Stimulated activated CD4-positive, alpha-beta T cell treated with anti-CD3 and anti-CD28 coated beads, TNF-alpha, amount 100 ng/mL, for 24 hours (primary cell): ENCODE measurements around the gene GSG1L2.
"Not testable (repeated sequence)": the region's sequence is repeated elsewhere in the genome, so short reads cannot be mapped to it uniquely, and the experiment has no call there.

ENCODE experiments used
- DNase-seq, 3 experiments: peaks; one replicate each; pipeline ENCODE4 v3.0.0-alpha.2; 2020; ENCODE audit warnings: low read depth in 3 of 3

Gene GSG1L2

DNA sequence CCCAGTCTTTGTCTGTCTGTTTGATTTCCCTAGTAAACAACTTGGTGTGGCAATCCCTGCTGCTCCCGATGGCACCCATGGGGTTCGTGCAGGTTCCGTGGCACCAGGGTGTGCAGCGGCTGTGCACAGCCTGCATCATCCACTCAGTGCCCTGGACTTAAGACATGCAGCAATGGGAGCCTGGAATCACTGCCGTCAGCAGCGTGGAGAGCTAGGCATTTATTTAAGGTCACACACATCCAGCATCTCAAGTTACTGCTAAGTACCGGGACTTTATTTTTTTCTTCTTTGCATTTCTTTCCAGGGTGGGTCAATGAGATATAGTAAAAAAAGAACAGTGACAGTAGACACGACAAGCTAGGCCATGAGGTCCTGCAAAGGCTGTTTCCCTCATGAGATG, 33.3 kb downstream of the GSG1L2 start:
- DNase-seq: no peak

DNA sequence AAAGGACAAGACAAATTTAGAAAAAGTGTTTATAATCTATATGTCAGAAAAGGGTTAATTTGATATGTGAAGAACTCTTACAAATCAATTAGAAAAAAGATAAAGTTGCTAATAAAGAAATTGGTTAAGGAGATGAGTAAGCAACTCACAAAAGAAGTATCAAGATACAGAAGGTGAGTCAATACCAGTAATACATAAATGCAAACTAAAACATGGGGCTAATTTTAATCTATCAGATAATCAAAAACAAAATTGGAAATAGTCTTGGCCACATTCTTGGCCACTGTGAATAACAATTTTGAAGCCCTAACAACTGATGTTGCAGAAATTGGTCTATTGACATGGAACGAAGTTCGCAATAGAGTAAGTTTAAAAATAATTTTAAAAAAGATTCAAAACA, 37.3 kb downstream of the GSG1L2 start:
- no peak for DNase-seq

DNA sequence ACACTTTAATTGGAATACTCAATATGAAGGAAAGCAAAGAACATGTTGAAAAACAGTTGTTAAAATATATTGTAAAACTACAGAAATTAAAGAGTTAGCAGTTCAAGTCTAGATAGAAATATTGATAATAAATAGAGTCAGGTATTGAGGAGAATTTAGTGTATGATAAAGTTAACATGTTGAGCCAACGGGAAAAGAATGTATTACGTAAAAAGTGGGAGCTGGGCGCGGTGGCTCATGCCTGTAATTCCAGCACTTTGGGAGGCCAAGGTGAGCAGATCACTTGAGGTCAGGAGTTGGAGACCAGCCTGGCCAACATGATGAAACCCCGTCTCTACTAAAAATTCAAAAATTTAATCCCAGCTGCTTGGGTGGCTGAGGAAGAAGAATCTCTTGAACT, 38.4 kb downstream of the GSG1L2 start:
- not testable (repeated sequence) for DNase-seq

DNA sequence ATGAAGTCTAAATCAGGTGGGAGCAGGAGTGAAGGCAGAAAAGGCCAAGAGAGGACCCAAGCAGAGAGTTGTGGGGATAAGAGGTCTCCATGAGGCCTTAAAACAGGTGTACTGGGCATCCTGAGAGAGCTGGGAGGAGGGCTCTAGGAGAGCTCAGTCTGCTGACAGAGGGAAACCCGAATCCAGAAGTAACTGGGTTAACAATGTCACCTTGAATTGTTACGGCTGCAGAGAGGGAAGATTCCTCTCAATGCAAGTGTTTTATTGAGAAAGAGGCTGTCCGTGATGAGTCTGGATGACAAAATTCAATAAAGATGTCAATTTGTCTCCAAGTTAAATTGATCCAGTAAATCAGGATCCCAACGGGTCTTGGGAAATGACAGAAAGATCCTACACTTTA, 38.8 kb downstream of the GSG1L2 start:
- no peak for DNase-seq

DNA sequence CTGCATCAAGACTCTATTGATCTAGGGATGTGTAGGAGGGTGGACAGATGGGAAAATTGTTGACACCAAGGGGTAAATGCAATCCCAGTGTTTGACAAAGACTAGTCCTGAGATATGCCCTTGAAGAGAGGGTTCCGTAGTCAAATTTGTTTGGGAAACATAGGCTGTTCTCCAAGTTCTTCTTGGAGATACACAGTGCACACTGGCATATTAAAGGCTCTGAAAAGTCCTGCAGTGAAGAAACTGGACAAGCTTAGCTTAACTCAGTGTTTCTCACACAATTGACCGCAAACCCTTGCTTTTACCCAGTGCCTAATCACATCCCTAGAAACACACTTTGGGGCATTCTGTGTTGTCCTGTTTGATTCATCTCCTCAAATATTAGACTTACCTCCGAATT, 41.3 kb downstream of the GSG1L2 start:
- DNase-seq: no peak

DNA sequence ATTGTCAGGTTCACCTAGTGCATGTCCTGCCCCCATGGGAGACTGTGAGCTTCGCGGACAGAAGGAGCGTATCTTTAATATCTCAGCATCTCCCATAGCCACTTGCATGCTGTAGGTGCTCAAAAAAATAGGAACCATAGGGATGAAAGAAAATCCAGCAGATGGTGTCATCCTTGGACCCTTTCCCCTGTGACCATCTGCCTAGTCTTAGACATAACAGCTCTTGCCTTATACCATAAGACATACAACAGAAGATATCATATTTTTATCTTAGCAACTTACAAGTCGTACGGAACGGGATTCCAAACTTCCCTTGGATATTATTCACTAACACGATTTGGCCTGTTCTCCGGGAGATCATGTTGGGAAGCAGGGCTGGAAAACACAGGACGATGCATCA, 45.0 kb downstream of the GSG1L2 start:
- DNase-seq: no peak

DNA sequence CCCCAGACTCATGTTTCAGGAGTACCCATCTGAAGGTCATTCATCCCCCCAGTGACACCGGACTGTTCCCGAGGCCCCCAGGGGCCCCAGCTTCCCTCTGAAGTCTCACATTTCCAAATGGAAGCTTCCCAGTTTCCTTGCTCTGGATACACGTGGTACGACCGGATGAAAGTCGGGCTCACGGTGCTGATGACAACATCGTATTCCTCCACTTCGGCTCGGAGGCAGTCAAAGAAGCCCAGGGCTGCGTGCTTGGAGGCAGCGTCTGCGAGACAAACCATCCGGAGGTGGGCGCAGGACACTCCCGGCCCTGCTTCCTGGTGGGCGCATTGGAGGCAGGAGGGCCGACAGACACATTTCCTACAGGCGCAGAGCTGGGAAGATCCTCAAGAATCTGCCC, 49.2 kb downstream of the GSG1L2 start:
- DNase-seq: no peak

DNA sequence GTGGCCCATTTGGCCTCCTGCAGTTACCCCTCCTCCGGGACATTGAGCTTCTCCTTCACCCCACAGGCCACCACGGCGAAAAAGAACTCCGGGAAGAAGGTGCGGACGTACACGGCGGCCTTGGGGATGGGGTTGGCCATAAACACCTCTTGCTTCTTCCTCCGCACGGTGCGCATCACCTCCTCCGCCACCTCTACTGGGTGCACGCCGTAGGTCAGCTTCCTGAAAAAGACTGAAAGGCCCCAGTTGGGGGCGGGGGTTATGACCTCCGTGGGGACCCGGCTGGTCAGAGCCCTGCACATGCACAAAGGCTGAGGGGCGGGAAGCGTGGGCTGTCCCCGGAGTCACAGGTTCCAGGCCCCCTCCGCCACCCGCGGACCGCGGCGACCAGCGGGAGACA, 50.4 kb downstream of the GSG1L2 start:
- no peak for DNase-seq

DNA sequence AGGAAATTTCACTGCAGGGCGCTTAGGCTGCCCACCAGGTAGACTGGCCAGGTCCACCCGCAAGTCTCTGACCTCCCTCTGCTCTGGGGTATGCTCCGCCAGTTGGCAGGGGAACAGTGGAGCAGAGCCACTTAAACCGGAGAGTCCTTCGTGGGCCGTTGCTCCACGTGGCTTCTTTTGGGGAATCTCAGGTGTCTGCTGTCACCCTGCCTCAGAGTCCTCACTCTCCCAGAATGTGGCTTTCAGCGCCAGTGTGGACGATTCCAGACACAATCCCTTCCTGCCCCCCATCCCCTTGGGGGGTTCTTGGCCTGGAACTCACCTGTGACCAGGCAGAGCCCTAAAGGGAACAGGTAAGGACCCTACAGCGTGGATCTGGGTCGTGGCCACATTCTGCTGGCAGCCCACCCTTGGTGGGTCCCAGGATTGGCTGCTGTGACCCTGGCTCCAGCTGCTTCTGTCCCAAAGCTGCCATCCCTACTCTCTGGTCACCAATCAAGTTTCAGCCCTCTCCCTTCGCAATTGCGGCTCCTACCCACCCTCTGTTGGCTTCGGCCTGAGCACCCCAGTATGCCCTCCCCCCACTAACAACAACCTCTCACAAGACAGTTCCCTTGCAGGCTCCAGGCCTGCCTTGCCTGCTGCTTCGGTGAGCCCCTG, 52.7 kb downstream of the GSG1L2 start:
- DNase-seq: no peak

DNA sequence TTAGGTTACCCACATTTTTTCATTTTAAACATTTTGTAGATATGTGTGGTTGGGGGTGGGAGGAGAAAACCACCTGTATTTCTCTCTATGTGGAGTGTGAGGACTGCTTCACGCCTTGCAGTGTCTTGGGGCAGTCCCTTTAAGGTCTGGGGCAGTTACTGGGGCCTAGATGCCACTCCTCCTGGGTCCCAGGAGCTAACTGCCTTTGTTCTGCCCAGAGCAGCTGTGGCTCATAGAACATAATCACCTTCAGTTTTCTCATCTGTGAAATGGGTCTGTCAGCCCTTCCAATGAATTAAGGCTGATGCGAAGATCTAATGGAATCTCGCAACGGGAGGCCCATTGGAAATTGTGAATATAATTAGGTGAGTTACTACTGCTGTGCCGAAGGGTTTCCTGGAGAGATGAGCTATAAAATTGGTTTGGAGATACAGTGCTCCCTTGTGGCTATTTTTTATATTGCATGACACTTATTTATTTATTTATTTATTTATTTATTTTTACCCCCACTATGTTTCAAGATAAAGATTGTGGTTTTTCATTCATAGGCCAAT, 53.4 kb downstream of the GSG1L2 start:
- DNase-seq: no peak

DNA sequence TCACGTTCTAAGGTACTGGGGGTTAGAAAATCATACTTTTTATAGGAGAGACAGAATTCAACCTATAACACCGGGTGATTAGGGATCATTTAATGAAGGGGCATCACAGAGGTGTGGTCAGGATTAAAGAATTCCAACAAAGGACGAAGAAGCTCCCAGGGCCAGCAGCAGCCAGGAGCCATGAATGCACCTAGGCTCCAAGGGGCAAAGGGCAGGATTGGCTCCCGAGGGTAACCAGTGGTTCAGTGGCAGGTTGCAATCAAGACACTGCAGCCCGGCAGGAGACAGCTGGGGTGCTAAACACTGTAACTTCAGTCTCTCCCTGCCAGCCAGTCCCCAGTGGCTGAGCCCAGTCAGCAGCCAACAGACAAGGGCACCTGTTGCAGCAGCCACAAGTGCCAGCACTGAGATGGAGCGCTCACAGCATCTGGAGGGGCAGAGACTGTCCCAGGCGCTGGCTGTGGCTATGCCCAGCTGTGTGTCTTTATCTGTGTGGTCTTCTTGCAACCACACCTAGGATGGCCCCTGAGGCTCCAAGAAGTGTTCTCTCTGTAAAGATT, 54.4 kb downstream of the GSG1L2 start:
- DNase-seq: no peak

DNA sequence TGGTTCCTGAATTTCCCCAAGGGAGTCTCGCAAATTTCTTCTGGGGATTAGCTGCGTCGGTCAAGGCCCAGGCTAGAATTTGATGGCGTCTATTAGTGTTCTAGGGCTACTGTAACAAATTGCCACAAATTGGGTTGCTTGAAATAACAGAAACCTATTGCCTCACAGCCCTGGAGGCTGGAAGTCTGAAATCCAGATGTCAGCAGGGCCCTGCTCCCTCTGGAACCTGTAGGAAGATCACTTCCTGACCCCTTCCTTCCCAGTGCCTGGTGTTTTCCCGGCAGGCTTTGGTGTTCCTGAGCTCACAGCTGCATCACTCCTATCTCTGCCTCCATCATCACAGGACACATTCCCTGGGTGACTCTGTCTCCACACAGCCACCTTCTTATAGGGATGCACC, 54.9 kb downstream of the GSG1L2 start:
- no peak for DNase-seq

DNA sequence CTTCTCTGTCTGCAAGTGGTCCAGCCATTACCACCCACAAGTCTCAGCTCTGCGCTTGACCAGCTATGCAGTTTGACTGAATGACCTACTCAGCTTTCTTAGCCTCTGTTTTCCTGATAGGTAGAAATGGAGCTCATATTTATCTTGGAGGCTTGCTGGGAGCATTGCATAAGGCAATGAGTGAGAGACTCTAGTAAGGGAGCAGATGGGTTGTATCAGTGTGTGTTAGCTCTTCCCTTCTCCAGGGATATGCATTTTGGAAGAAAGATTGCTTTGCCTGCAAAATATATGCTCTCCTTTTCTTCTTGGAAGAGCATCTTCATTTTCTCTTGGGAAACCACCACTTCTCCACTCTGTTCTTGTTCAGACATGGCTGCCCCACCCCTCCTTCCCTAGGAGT, 56.6 kb downstream of the GSG1L2 start:
- DNase-seq: no peak

DNA sequence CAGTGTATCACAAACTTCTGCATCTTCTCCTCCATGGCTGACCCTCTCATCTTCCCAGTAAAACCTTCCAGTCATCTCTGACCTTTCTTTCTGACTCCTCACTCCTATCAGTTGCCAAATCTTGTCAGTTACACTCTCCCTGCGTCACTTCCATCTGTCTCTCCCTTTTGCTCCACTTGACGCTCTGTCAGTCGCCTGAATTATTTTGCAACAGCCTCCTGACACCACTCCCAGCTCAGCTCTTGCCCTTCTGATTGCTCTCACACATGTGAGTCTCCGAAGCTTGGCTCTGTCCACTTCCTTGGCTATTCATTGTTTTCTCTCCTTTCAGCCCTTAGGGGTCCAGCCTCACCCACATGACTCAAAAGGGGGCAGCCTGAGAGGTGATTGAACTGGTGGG, 58.2 kb downstream of the GSG1L2 start:
- no peak for DNase-seq

DNA sequence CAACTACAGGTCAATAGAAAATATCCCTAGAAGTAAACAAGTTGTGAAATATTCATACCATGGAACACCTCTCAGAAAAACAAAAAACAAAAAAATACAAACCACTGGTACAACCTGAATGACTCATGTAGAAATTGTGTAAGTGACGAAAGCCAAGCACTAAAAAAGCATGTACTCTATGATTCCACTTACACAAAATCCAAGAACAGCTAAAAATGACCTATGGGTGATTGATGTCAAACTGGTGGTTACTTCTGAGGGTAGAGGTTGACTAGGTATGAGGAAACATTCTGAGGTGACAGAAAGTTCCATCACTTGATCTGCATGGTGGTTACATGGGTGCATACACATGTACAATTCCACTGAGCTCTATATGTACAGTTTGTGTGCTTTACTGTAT, 61.6 kb downstream of the GSG1L2 start:
- DNase-seq: no peak

DNA sequence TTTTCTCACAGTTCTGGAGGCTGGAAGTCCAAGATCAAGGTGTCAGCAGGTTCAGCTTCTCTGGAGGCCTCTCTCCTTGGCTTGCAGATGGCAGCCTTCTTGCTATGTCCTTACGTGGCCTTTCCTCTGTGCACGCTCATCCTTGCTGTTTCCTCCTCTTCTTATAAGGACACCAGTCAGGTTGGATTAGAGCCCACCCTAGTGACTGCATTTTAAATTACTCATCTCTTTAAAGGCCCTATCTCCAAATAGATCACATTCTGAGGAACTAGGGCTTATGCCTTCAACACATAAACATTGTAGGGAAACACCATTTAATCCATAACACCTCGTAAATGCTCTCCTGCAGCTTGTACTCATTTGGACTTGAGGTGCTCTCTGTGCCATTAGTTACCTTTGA, 66.8 kb downstream of the GSG1L2 start:
- DNase-seq: no peak
